HG03571 (cell line): ENCODE measurements around the gene PTPRJ.
"Not testable (repeated sequence)": the region's sequence is repeated elsewhere in the genome, so short reads cannot be mapped to it uniquely, and the experiment has no call there.

Experiments
- ATAC-seq: cut with Tn5 transposase; IDR thresholded peaks from one replicate; pipeline ENCODE4 v1.9.1; 2021; ENCODE audit not compliant: unreplicated experiment

The PTPRJ gene

GRCh38 chr11:47980088-47980906, at the start of gene PTPRJ:
PTPRJ (plus strand) TSS chr11:47980559; CDS start chr11:47980913, 354 bp downstream.
- ATAC-seq = peak; percentile 42

- ATAC-seq = no peak
These were observed 47.8 kb upstream of the PTPRJ start for GRCh38 chr11:47932544-47932943.

GRCh38 chr11:47933797-47934196, 46.6 kb upstream of the PTPRJ start:
- ATAC-seq = not testable (repeated sequence)

- ATAC-seq = no peak
These were observed 41.4 kb upstream of the PTPRJ start for GRCh38 chr11:47938791-47939560.

GRCh38 chr11:47940904-47941649, 39.3 kb upstream of the PTPRJ start:
- no peak for ATAC-seq

GRCh38 chr11:47941907-47942558, 38.3 kb upstream of the PTPRJ start:
- no peak for ATAC-seq

GRCh38 chr11:47943721-47944586, 36.4 kb upstream of the PTPRJ start:
- ATAC-seq = no peak

- no peak for ATAC-seq
These were observed 35.7 kb upstream of the PTPRJ start for GRCh38 chr11:47944632-47945031.

- ATAC-seq = no peak
These were observed 33.4 kb upstream of the PTPRJ start for GRCh38 chr11:47946682-47947559.

- no peak for ATAC-seq
These were observed 32.2 kb upstream of the PTPRJ start for GRCh38 chr11:47948137-47948536.

GRCh38 chr11:47949001-47949675, 31.2 kb upstream of the PTPRJ start:
- not testable (repeated sequence) for ATAC-seq

GRCh38 chr11:47950396-47950795, 30.0 kb upstream of the PTPRJ start:
- no peak for ATAC-seq

- not testable (repeated sequence) for ATAC-seq
These were observed 28.9 kb upstream of the PTPRJ start for GRCh38 chr11:47951504-47951903.

- no peak for ATAC-seq
These were observed 25.2 kb upstream of the PTPRJ start for GRCh38 chr11:47955061-47955755.

- no peak for ATAC-seq
These were observed 20.3 kb upstream of the PTPRJ start for GRCh38 chr11:47960015-47960414.

- ATAC-seq = no peak
These were observed 19.0 kb upstream of the PTPRJ start for GRCh38 chr11:47961383-47961782.

GRCh38 chr11:47964546-47964945, 15.8 kb upstream of the PTPRJ start:
- no peak for ATAC-seq
